Osteoblast (primary cell): ENCODE measurements around the gene GTSE1. TPM values are rescaled to one million over a fixed set of nuclear protein-coding genes. Genes with fewer than 3 reads are reported as not detected.

Experiments used
- DNase-seq: peaks from one replicate; pipeline ENCODE4 v3.0.0; 2011; ENCODE audit warnings: low spot score, mixed read lengths; ENCODE audit not compliant: insufficient read length; ENCODE audit errors: missing footprints
- H2AFZ ChIP-seq: 2 replicates; pipeline ENCODE4 v1.6.0; 2011; ENCODE audit warnings: mild to moderate bottlenecking, low read length
- H3K27ac ChIP-seq: 2 replicates; pipeline ENCODE4 v1.5.1; 2011; ENCODE audit warnings: mild to moderate bottlenecking, low read depth, low read length, moderate library complexity
- H3K27me3 ChIP-seq: 2 replicates; pipeline ENCODE4 v1.6.0; 2012; ENCODE audit warnings: mild to moderate bottlenecking, control low read depth, inconsistent platforms, low read length, moderate library complexity; ENCODE audit not compliant: insufficient read depth
- H3K36me3 ChIP-seq: 2 replicates; pipeline ENCODE4 v1.5.1; 2011; ENCODE audit warnings: mild to moderate bottlenecking, low read length, control low read depth, moderate library complexity; ENCODE audit not compliant: insufficient read depth
- H3K4me1 ChIP-seq: 2 replicates; pipeline ENCODE4 v1.5.1; 2011; ENCODE audit warnings: mild to moderate bottlenecking, low read length, control low read depth, moderate library complexity; ENCODE audit not compliant: insufficient read depth
- H3K4me2 ChIP-seq: 2 replicates; pipeline ENCODE4 v1.6.0; 2011; ENCODE audit warnings: mild to moderate bottlenecking, low read length; ENCODE audit not compliant: insufficient read depth
- H3K4me3 ChIP-seq: fragments of 200-600 bp; sonication (generic); 3 replicates; pipeline ENCODE4 v1.5.1; 2012; ENCODE audit warnings: mild to moderate bottlenecking, low read length, inconsistent platforms; ENCODE audit not compliant: insufficient read depth
- H3K79me2 ChIP-seq: 2 replicates; pipeline ENCODE4 v1.6.0; 2012; ENCODE audit warnings: mild to moderate bottlenecking, low read length, control low read depth, inconsistent platforms; ENCODE audit not compliant: insufficient read depth
- H3K9me3 ChIP-seq: 2 replicates; pipeline ENCODE4 v1.5.1; 2011; ENCODE audit warnings: low read depth, low read length, control low read depth
- H4K20me1 ChIP-seq: 2 replicates; pipeline ENCODE4 v1.6.0; 2012; ENCODE audit warnings: mild to moderate bottlenecking, low read length, control low read depth; ENCODE audit not compliant: insufficient read depth
- CTCF ChIP-seq: IDR thresholded peaks from 2 replicates; pipeline ENCODE4 v1.5.1; 2011; ENCODE audit warnings: mild to moderate bottlenecking, low read depth, low read length, moderate library complexity; ENCODE audit errors: extremely low read depth
- total RNA-seq: library from RNA; depleted of rRNA; stranded (reverse); fragments of >200 nt; gene quantifications from 2 replicates; pipeline ENCODE4 v1.2.3, GENCODE V29; 2012

GTSE1 gene
- total RNA-seq, 1 donor = 1.8 TPM

DNA sequence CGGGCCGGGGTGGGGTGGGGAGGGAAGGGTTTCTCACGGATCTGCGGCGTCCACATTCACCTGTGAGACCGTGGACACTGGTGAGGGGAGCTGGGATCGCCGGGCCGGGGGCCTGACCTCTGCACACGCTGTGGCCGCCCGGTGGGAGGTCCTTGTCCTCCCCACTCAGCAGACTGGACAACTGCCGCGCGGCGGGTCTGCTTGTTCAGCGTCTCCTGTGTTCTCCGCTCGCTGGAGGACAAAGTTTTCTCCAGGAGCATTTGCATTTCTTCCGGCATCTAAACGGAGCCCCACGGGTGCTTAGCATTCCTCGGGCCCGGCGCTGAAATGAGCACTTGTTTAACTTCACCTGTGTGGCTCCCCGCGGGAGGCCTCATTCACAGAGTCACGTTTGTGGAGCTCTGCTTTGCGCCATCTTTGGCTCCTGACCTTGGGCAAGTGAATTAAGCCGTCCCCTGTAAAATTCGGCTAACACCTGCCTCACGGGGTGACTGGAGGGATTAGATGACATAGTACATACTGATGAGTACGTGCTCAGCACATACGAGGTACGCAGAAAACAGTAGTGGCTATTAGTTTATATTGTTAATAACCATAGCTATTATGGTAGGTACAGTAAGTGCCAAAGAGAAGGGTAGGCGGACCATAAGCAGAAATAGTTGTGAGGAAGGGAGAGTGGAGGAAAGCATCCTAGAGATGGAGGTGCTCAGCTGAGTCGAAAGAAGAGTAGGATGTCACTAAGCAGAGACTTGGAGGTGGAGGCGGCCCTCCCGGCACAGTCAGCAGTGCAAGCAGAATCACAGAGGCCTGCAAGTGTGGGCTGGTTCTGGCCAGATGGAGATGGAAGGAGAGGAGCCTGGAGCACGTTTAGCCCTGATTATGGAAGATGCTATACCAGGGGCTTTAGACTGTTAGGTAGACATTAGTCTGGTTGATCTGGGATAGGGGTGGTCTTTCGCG, 39.7 kb downstream of the GTSE1 start:
- Histone ChIP-seq H3K4me2 (peak overlapping the region; percentile 96), H3K36me3 (peaks cover 44% of the 10 kb centered on the region), H3K27ac (peak overlapping the region; percentile 81), H3K4me1 (peaks cover 9% of the 10 kb centered on the region), H3K9me3 (no peaks in the 10 kb centered on the region), H2AFZ (peak overlapping the region; percentile 98), H3K79me2 (peaks cover 48% of the 10 kb centered on the region), H3K27me3 (no peaks in the 10 kb centered on the region), H4K20me1 (peaks cover 25% of the 10 kb centered on the region), H3K4me3 (peak overlapping the region; percentile 95)
- DNase-seq = peak; percentile 89
- no peak for TF ChIP-seq CTCF

GRCh38 chr22:46337870-46338269, 41.2 kb downstream of the GTSE1 start:
- no peak overlapping the region for H3K4me3 ChIP-seq
- H3K27ac ChIP-seq = no peak overlapping the region
- peak; percentile 43 for DNase-seq
- peaks cover 9% of the 10 kb centered on the region for H3K4me1 ChIP-seq
- peaks cover 25% of the 10 kb centered on the region for H4K20me1 ChIP-seq
- H2AFZ ChIP-seq = no peak overlapping the region
- H3K4me2 ChIP-seq = no peak overlapping the region
- peaks cover 48% of the 10 kb centered on the region for H3K36me3 ChIP-seq
- no peak for TF ChIP-seq CTCF
- H3K27me3 ChIP-seq = no peaks in the 10 kb centered on the region
- H3K79me2 ChIP-seq = peaks cover 51% of the 10 kb centered on the region
- H3K9me3 ChIP-seq = no peaks in the 10 kb centered on the region

- Histone ChIP-seq H4K20me1 (peaks cover 25% of the 10 kb centered on the region), H3K9me3 (no peaks in the 10 kb centered on the region), H3K27ac (no peak overlapping the region), H3K27me3 (no peaks in the 10 kb centered on the region), H3K36me3 (peaks cover 53% of the 10 kb centered on the region), H3K4me3 (no peak overlapping the region), H3K79me2 (peaks cover 52% of the 10 kb centered on the region), H2AFZ (no peak overlapping the region), H3K4me1 (peaks cover 9% of the 10 kb centered on the region), H3K4me2 (no peak overlapping the region)
- no peak for TF ChIP-seq CTCF
- peak; percentile 42 for DNase-seq
Observed at GRCh38 chr22:46338636-46339035, 42.0 kb downstream of the GTSE1 start.

DNA sequence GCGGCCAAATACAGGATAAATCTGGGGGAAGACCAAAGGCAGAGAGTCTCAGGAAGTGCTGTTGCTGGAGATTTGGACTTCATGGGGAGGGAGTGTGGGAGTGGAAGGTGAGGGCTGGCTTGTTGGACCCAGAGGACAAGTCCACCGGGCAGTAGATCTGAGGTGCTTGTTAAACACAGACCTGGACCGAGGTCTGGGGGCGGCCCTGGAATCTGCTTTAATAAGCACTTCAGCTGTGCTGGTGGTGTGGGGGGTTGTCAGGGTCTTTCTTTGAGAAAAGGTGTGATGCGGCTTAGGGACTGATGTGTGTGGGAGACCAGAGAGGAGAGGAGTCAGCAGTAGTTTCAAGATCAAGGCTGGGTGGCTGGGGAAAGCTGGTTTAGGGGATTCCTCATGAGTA, 43.3 kb downstream of the GTSE1 start:
- H3K27me3 ChIP-seq = no peaks in the 10 kb centered on the region
- H3K9me3 ChIP-seq = no peaks in the 10 kb centered on the region
- peaks cover 28% of the 10 kb centered on the region for H4K20me1 ChIP-seq
- H3K79me2 ChIP-seq = peaks cover 53% of the 10 kb centered on the region
- H3K4me3 ChIP-seq = no peak overlapping the region
- peak; percentile 44 for DNase-seq
- no peak for TF ChIP-seq CTCF
- no peak overlapping the region for H3K4me2 ChIP-seq
- peaks cover 64% of the 10 kb centered on the region for H3K36me3 ChIP-seq
- no peak overlapping the region for H2AFZ ChIP-seq
- peaks cover 9% of the 10 kb centered on the region for H3K4me1 ChIP-seq
- no peak overlapping the region for H3K27ac ChIP-seq
